Hindlimb muscle (tissue), 1 donor: ENCODE data around the gene DNM1. TPM values are rescaled to one million over a fixed set of nuclear protein-coding genes. Genes with fewer than 3 reads are reported as not detected.

Experiments used
- DNase-seq: peaks from one replicate; pipeline ENCODE4 v3.0.0-alpha.2; 2013
- polyA plus RNA-seq: library from polyadenylated mRNA; unstranded; fragments of 120-200 nt; gene quantifications from one replicate; pipeline ENCODE4 v1.2.1, GENCODE V29; 2013; ENCODE audit not compliant: insufficient read length

DNM1 gene
- polyA plus RNA-seq, 1 donor = 51.3 TPM

GRCh38 chr9:128206484-128206883 lies 3.3 kb downstream of the DNM1 start:
- DNase-seq = no peak

GRCh38 chr9:128206916-128207910 lies 4.0 kb downstream of the DNM1 start:
- no peak for DNase-seq

- DNase-seq = no peak
These were observed 5.2 kb downstream of the DNM1 start for GRCh38 chr9:128208386-128208785.

GRCh38 chr9:128208946-128209669 lies 5.9 kb downstream of the DNM1 start:
- DNase-seq = no peak

- DNase-seq = no peak
These were observed 8.2 kb downstream of the DNM1 start for GRCh38 chr9:128211186-128211980.

GRCh38 chr9:128211981-128212281 lies 8.8 kb downstream of the DNM1 start:
- no peak for DNase-seq

- DNase-seq = no peak
These were observed 10.7 kb downstream of the DNM1 start for GRCh38 chr9:128213746-128214497.

- no peak for DNase-seq
These were observed 11.7 kb downstream of the DNM1 start for GRCh38 chr9:128214571-128215490.

GRCh38 chr9:128215491-128216409 lies 12.6 kb downstream of the DNM1 start:
- DNase-seq = peak; percentile 53

- no peak for DNase-seq
These were observed 13.8 kb downstream of the DNM1 start for GRCh38 chr9:128216781-128217553.

- no peak for DNase-seq
These were observed 15.0 kb downstream of the DNM1 start for GRCh38 chr9:128218172-128218517.

GRCh38 chr9:128218518-128219389 lies 15.6 kb downstream of the DNM1 start:
- DNase-seq = peak; percentile 68

- DNase-seq = no peak
These were observed 16.7 kb downstream of the DNM1 start for GRCh38 chr9:128219831-128220230.

GRCh38 chr9:128222026-128222425 lies 18.8 kb downstream of the DNM1 start:
- no peak for DNase-seq

GRCh38 chr9:128222880-128223670 lies 19.9 kb downstream of the DNM1 start:
- no peak for DNase-seq

GRCh38 chr9:128224877-128225276 lies 21.7 kb downstream of the DNM1 start:
- no peak for DNase-seq

GRCh38 chr9:128225770-128226411 lies 22.7 kb downstream of the DNM1 start:
- no peak for DNase-seq
